GM12873 (cell line): Measurements from ENCODE around the gene NAALADL2.

Source experiments
- TF ChIP-seq, protein P1 (sequence below): IDR thresholded peaks from 2 replicates; pipeline ENCODE4 v1.5.1; 2012; ENCODE audit warnings: low read depth, mild to moderate bottlenecking, moderate library complexity, low read length, control low read depth; ENCODE audit not compliant: insufficient read depth; ENCODE audit errors: missing control alignments

Gene NAALADL2

DNA sequence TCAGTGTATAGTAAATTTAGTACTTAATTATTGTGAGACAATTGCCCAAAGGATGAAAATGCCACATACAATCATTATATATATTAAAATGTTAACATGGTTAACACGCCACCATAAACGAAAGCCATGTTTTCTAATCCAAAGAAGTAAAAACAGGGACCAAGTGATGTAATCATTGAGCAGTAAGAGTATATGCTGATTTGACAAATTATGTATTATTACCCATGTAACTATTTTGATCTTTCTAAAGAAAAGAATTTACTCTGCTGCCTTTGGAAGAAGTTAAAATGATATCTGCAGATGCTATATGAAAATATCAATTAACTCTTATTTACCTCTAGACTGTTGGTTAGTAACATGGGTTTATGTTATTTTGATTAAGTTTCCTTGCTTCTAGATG is 150.2 kb downstream of the NAALADL2 start:
- TF ChIP-seq, protein P1, sequence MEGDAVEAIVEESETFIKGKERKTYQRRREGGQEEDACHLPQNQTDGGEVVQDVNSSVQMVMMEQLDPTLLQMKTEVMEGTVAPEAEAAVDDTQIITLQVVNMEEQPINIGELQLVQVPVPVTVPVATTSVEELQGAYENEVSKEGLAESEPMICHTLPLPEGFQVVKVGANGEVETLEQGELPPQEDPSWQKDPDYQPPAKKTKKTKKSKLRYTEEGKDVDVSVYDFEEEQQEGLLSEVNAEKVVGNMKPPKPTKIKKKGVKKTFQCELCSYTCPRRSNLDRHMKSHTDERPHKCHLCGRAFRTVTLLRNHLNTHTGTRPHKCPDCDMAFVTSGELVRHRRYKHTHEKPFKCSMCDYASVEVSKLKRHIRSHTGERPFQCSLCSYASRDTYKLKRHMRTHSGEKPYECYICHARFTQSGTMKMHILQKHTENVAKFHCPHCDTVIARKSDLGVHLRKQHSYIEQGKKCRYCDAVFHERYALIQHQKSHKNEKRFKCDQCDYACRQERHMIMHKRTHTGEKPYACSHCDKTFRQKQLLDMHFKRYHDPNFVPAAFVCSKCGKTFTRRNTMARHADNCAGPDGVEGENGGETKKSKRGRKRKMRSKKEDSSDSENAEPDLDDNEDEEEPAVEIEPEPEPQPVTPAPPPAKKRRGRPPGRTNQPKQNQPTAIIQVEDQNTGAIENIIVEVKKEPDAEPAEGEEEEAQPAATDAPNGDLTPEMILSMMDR, result no peak

DNA sequence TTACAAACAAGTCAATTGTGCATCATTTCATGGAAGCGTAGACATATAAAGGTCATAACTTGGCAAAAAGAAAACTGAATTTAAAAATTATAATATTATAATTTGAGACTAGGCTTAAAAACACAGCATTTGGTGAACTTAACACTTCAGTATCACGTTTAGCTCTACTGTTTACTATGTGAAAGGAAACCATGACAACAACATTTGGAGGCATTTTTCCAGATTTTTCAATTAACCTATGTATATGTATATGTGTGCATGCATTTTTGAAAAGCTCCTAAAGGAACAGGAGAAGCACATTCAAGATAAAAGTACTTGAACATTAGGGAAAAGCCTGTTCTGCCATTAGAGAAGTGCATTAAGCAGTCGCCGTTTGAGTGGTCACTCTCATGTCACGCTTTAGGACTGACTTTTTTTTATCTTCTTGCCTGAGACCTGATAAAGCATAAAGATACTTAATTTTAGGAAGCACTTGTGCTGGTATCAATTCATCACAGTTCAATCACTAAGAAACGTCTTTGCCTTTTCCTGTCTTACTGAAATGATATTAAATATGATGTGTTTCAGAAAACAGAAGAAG is 156.0 kb downstream of the NAALADL2 start:
- TF ChIP-seq, protein P1, result no peak

DNA sequence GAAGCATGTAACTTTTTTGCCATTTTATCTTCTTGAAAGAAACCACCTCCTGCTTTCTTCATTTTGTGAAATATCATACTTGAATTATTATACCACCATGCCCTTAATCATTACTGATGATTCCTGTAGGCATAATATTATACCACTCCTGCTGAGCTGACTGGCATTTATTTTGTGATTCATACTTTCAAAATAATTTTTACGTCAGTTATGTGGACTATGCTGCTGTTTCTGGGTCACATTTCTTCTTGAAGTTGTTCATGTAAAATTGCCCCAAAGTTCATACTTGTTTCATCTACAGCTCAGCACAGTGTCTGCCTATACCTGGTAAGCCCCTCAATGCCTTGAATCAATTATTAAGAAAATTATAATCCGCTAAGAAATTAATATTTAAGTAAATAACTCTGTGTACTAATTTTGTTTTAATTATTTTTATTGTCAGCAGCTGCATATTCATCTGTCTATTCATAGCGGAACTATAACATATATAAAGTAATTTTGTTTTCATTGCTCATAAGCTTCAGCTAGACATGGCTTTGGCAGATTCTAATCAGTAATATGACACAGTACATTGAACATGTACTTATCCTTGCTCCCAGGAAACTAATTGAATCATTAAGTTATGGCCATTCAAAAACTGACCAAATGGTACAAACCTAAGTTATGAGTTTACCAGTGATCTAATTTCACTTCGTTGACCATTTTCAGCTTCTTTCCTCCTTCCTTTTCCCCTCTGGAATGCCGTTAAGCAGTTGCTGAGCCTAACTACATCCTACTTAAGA is 160.0 kb downstream of the NAALADL2 start:
- TF ChIP-seq, protein P1, result no peak

DNA sequence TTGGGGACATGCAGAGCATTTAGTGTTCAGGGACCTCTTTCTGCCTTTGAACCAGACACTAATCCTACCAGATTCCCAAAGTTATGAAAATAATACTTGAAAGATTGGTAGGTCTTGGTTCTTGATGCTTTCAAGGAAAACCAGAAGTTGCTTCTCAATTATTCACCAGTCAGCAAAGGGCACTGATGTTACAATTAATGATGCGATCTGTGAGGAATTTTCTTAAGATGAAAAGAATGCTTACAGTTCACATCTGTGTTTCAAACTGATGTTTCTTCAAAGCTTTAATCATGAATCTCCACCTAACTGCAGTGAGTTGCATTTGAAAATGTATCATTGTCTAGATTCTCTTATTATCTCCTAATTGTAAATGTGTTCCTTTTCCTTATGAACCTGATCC is 161.0 kb downstream of the NAALADL2 start:
- TF ChIP-seq, protein P1, result no peak

DNA sequence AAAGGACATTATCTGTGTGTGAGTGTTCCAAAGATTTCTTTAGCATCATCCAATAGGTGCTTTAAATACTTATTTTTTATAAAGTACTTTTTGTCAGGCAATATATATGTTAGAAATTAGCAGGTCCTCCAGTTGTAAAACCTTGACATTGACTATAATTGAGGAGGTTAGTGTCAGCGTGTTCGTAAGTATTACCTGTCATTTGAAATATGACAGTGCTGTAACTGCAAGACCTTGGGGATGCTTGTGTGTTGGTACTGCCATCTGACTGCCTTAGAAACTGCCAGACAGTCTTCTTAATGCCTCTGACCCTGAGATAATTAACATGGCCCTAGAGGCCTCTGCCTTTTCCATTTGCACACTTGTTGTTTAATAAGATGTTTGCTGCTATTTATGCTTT is 170.7 kb downstream of the NAALADL2 start:
- TF ChIP-seq, protein P1, result no peak

DNA sequence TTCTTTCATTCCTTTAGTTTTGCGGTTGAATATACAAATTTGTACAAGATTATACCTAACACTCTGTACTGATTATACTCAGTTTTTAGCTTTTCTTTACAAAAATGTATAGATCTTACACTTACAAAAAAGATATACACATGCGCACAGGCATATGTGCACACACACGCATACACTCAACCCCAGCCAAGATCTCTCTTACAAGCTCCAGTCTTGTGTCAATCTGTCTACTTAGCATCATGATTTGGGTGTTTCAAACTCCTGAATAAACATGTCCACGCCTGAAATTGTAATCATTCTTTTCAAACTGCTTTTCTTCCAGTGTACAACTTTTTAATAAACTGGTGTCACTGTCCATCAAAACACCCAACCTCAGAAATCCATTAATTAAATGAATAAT is 180.7 kb downstream of the NAALADL2 start:
- TF ChIP-seq, protein P1, result no peak

DNA sequence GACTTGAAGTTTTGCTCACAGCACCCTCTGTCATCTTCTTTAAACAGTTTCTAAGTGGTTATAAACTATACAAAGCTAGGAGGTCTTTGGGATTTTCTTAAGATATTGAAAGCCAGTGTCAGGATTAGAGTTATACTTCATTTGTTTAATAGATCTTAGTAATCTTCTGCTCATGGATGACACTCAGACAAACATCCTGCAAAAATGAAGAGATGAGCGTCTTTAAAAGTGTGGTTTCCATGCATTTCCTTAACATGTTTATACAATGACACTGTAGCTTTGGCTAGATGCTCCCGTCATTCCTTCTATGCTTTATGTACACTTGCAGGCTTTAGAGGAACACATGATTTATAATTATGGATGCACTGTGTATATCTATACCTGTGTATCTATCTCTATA is 182.2 kb downstream of the NAALADL2 start:
- TF ChIP-seq, protein P1, result no peak
